Activated CD8-positive, alpha-beta memory T cell treated with anti-CD3 and anti-CD28 coated beads, Interleukin-2, amount 50 U/mL, for 48 hours (primary cell): Measurements from ENCODE around the gene ARHGEF11.

Experiments
- DNase-seq: peaks from one replicate; pipeline ENCODE4 v3.0.0-alpha.2; 2020

The ARHGEF11 gene

GRCh38 chr1:156998840-156999500, 46.6 kb downstream of the ARHGEF11 start:
- no peak for DNase-seq

GRCh38 chr1:156998301-156998700, 47.2 kb downstream of the ARHGEF11 start:
- DNase-seq, result no peak

- no peak for DNase-seq
Measured at GRCh38 chr1:156995412-156995811, 50.1 kb downstream of the ARHGEF11 start.

DNA sequence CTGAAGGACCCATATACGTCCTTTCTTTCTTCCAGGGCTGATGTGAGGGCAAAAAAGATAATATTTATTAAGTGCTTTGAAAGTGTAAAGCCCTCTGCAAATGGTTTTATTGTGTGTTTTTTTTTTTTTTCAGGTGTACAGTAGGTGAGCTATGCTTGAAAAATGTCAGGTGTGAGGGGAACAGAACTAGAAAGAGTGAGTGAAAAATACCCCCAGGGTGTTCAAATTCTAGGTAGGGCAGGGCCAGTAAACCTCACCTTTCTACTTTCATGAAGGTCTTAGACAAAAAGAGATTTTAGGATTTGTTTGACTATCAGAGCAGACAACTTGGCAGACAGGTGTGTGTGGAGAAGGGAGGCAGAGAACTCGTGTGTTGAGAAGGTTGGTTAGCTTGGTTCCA, 51.3 kb downstream of the ARHGEF11 start:
- DNase-seq, result no peak

DNA sequence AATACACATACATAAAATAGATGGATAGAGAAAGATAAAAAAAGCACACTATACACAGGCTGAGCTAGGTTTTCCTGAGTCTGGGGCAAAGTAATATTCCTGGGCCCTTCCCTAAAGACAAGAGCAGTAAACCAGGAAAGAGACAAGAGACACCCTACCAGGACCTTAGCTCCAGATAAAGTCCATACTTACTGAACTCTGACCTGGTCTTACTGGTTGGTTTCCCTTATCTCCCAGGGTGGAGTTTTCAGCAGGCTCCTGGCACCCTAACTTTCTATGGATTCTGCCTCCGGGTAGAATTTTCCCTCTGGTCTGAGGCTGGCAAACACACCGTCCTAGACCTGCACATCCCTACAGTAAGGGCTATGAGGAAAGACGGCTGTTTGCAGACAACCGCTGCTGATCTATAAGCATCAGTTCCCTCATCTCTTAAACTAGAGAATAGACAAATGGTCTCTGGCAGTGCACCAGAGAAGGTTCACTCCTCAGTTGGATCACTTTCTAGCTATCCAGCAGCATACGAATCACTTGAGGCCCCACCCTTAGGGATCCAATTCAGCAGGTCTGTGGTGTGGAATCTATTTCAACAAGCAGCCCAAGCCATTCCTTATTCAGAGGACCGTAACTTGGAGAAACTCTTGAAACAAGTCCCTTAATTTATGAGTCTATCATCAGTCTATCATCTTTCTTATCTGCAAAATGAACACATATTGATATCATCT, 52.0 kb downstream of the ARHGEF11 start:
- no peak for DNase-seq

DNA sequence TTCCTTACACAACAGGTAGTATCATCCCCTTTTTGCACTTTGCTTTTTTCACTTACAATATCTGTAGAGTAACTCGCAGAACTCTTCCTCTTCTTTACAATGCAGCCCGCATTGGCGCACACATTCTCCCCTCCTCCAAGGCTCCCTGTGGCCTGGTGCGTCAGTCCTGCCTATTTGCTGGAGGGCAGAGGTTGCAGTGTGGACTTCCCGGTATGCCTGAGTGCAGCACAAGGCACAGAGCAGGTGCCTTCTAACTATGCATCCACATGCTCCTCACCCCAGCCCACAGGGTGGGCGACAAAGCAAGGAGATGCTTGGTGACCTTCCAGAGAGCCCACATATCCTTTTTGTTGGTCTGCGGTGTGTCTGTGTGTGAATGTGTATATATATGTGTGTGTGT, 53.3 kb downstream of the ARHGEF11 start:
- DNase-seq, result no peak

GRCh38 chr1:156987715-156988114, 57.8 kb downstream of the ARHGEF11 start:
- DNase-seq, result no peak

- no peak for DNase-seq
Measured at GRCh38 chr1:156980551-156980950, 65.0 kb downstream of the ARHGEF11 start.

DNA sequence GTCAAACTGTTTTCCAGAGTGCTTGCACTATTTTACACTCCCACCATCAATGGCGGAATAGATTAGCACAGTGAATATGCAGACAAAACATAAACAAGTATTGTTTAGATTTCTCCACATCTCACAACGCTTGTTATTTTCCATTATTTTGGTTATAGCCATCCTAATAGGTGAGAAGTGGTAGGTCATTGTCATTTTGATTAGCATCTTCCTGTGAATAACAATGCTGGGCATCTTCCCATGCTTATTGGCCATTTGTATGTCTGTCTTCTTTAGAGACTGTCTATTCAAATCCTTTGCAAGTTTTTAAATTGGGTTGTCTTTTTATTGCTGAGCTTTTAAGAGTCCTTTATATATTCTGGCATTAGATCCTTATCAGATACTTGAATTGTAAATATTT, 70.5 kb downstream of the ARHGEF11 start:
- no peak for DNase-seq

GRCh38 chr1:156973417-156973816, 72.1 kb downstream of the ARHGEF11 start:
- DNase-seq, result no peak

DNA sequence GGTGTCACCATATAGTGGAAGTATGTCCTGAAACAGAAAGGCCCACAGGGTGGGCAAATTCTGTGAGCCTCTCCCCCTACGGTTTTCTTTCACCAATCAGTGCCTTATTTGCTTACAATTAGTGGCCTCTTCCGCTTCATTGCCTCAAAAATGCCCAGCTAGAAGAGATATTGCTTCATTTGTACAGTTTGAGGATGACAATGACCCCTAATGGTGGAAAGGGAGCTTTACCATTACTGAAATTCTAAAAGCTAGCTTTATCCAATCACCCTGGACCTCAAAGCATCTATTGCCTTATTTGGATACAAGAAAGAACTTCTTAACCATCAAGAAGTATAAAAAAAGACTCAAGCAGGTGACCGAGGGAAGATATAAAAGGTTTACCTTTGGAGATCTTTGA, 75.5 kb downstream of the ARHGEF11 start:
- DNase-seq, result no peak

- DNase-seq, result no peak
Measured at GRCh38 chr1:156969496-156969895, 76.0 kb downstream of the ARHGEF11 start.

DNA sequence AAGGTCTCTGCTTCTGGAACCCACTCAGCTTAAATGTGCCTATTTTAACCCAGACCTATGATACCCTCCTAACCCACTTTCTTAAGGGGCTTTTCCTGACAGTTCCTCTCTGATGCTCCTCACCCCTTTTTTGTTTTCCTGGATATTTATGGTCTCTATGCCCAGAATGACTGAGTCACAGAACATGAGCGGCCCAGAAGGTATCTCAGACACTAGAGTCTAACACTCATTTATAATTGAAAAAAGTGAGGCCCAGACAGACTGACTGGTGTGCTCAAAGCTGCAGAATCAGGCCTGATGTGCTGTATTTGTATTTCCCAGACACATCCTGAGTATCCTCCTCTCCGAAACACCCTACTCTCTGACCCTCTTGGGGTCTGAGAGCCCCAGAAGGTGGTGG, 81.1 kb downstream of the ARHGEF11 start:
- DNase-seq, result no peak

- no peak for DNase-seq
Measured at GRCh38 chr1:156963621-156964020, 81.9 kb downstream of the ARHGEF11 start.

- no peak for DNase-seq
Measured at GRCh38 chr1:156961709-156962108, 83.8 kb downstream of the ARHGEF11 start.

- no peak for DNase-seq
Measured at GRCh38 chr1:156959925-156960324, 85.6 kb downstream of the ARHGEF11 start.

DNA sequence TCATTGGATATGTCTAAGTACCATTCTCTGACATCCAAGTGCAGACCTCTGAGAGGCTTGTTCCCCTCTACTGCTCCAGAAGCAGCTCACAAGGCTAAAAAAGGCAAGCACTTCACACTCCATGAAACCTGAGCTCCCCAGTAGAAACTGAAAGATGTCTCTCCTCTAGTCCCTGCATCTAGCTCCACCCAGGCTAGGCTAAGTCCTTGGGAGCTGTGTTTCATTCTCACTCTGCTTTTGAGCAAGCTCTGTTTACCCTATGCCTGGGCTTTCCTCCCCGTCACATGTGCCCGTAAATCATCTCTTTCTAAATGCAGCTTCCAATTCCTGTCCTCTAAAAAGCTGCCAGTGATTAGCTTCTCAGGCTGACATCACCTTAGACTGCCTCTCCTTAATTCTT, 86.1 kb downstream of the ARHGEF11 start:
- DNase-seq, result no peak

DNA sequence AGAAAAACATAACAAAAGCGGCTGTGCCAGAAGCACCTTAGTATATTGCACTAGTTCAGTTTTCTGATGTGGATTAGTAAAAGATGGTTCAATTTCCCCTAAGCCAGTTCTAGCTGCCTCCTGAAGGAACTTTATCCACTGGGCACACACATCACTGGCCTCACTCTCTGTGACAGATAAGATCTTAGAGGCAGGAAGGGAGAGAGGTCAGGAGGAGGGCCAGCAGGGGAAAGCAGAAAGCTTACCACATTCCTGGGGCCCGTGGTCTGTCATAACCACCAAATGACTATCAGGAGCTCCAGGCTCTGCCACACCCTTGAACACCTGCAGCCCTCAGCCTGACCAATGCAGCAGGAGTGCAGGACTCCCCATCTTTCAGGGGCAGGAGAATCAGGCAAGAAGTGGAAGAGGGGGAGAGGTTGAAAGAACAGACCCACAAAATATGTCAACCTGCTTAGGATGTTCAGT, 87.3 kb downstream of the ARHGEF11 start:
- DNase-seq, result no peak

DNA sequence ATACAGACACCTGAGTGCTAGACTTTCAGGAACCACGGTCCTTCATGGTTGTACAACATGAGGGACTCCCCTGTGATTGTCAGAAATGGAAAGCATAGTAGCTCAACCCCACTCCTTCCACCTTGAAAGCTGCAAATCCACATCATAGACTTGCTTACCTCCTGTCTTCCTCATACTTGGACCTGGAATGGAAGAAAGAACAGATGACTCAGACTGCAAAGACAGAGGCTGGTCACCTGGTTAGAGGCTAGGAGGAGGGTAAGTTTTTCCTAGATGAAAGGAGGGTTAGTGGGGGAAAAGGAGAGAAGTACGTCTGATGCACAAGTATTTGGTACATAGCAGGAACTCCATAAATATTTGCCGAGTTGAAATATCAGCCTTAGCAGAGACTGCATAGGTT, 87.9 kb downstream of the ARHGEF11 start:
- no peak for DNase-seq

DNA sequence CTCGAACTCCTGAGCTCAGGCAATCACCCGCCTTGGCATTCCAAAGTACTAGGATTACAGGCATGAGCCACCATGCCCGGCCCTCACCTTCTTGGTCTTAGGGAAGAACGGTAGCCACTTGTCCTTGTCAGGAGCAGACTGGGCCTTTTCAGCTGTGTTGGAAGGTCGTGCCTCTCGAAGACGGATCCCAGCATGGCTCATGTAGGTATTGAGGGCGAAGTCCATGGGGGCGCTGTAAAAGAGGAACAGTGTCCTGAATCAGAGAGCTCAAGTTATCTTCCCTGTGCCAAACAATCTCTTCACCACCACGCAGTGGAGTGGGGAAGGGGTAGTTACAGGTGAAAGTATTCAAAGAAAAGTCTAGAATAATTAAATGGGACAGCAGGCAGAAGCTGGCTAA, 89.2 kb downstream of the ARHGEF11 start:
- DNase-seq, result no peak

- no peak for DNase-seq
Measured at GRCh38 chr1:156953571-156953970, 92.0 kb downstream of the ARHGEF11 start.

- DNase-seq, result peak; percentile 28
Measured at GRCh38 chr1:156951371-156951770, 94.2 kb downstream of the ARHGEF11 start.

DNA sequence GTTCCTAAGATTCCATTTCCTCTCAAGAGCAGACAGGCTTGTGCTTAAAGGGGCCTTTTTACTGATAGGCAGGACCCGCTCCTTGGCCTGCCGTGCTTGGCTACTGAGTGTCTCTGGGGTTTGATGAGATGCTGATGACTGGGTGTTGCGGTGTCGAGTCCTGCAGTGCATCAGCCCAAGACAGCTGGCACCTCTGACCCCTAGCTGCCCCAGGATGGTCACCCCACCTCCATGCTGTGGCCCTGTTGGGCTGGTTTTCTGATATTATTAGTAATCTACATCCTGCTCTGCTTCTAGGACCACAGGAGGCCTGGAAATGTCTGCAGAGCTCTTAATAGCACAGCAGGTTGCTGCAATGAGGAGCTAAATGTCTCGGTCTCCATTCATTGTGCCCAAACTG, 96.4 kb downstream of the ARHGEF11 start:
- DNase-seq, result peak; percentile 36

DNA sequence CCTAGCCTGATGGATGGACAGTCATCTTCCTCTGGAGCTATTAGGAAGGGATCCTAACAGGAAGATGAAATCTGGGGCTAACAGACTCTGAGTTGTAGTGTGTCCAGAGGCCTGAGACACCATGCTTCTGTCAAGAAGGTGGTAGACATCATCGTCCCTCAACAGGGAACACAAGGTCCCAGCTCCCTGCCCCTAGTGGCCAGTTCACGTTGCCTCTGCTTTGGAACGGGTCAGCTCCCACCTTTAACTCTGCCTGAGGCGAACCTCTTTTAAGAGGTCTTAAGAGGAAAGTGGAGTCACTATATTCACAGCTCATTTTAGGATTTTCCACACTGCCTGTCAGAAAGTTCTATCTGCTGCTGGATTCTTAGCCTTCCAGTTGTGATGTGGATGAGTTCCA, 96.8 kb downstream of the ARHGEF11 start:
- DNase-seq, result peak; percentile 7
